Loucy (cell line): ENCODE data around the gene CFAP52.

Experiments
- EZH2phosphoT487 ChIP-seq: fragments of 200-600 bp; IDR thresholded peaks from 2 replicates; pipeline ENCODE4 v1.6.1; 2018; ENCODE audit warnings: antibody characterized with exemption, mild to moderate bottlenecking, moderate library complexity, borderline replicate concordance
- TF ChIP-seq, protein P1 (sequence below): fragments of 200-600 bp; sonication (generic); conservative IDR thresholded peaks from 2 replicates; pipeline ENCODE4 v1.5.1; 2014; ENCODE audit warnings: mild to moderate bottlenecking, antibody characterized with exemption, low read length

DNA sequence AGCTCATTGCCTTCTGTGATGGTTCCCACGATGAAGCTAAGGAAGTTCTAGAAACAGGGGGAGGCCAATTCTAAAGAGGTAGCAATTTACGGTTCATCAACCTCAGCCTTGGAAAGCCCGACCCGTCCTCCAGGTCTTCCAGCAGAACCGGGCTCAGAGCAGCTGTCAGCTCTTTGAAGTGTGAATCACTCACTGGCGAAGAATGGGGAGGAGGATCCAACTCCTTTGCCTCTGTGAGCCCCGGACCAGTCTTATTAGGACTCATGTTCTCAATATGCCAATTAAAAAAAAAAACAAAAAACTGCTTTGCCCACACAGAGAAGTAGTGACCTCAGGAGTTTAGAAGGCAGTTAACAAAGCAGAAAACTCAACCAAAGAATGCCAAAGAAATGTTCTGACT lies 32.2 kb upstream of the CFAP52 start:
- TF ChIP-seq, protein P1, sequence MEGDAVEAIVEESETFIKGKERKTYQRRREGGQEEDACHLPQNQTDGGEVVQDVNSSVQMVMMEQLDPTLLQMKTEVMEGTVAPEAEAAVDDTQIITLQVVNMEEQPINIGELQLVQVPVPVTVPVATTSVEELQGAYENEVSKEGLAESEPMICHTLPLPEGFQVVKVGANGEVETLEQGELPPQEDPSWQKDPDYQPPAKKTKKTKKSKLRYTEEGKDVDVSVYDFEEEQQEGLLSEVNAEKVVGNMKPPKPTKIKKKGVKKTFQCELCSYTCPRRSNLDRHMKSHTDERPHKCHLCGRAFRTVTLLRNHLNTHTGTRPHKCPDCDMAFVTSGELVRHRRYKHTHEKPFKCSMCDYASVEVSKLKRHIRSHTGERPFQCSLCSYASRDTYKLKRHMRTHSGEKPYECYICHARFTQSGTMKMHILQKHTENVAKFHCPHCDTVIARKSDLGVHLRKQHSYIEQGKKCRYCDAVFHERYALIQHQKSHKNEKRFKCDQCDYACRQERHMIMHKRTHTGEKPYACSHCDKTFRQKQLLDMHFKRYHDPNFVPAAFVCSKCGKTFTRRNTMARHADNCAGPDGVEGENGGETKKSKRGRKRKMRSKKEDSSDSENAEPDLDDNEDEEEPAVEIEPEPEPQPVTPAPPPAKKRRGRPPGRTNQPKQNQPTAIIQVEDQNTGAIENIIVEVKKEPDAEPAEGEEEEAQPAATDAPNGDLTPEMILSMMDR = no peak
- no peak for TF ChIP-seq EZH2phosphoT487
